ENCODE results near the gene PALMD.

The PALMD gene

GRCh38 chr1:99659755-99660210 lies 13.9 kb downstream of the PALMD start:
- DNase-seq (ENCODE audit: low spot score) = no peak

GRCh38 chr1:99660496-99660895 lies 14.6 kb downstream of the PALMD start:
- no peak for DNase-seq (ENCODE audit: low spot score)

DNA sequence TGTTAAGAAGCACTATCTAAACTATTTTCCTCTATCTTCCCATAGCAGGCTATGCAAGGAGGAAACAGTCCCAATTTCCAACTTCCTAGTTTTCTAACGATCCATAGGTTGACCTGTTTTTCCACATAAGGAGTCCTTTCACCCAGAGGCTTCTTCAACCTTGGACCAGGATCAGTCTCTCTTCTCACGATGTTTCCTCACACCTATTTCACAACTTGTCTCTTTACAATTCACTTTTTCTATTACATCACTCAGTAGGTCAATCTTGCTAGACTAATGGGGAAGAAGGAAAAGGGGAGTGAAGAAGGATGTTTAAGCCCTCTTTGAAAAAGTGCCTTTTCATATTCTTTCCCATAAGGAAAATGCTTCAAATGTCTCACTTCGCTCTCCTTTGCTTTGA lies 15.9 kb downstream of the PALMD start:
- no peak for DNase-seq (ENCODE audit: low spot score)

GRCh38 chr1:99662539-99663080 lies 16.7 kb downstream of the PALMD start:
- DNase-seq (ENCODE audit: low spot score) = peak; percentile 82

- DNase-seq (ENCODE audit: low spot score) = no peak
Observed at GRCh38 chr1:99663501-99663900, 17.6 kb downstream of the PALMD start.

DNA sequence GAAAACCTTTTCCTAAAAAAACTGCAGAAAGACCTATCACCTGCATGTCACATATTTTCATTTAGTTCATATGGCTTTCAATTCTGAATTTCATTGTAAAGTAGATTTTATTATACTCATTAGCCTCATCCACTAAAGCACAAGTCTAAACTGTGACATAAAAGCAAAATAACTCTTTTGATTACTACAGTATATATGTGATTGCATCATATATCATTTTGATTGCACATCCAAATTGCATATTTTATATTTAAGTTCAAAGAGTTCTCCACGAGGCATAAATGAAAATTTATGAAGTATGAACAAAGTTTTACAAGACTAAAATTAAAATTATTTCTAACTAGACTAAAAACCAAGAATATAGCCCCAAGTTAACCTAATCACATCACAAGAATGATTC lies 19.3 kb downstream of the PALMD start:
- DNase-seq (ENCODE audit: low spot score) = no peak

DNA sequence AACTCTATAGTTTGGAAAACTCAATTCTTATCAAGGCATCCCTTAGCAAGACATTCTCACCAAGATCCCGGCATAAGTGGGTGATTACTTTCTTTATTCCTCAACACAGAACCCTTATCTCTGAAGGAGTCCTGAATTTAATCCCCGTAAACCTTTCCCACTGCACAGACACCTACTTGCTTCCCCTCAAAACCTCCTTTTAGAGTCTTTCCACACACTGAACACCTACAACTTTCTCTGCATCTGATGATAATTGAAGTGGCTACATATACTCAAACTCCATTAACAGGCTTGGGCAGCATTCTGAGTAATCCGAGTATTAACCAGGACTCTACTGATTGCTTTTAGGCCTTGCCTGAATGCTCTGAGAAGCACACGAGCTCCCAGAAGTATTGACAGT lies 23.5 kb downstream of the PALMD start:
- no peak for DNase-seq (ENCODE audit: low spot score)

- DNase-seq (ENCODE audit: low spot score) = no peak
Observed at GRCh38 chr1:99669821-99670220, 23.9 kb downstream of the PALMD start.

DNA sequence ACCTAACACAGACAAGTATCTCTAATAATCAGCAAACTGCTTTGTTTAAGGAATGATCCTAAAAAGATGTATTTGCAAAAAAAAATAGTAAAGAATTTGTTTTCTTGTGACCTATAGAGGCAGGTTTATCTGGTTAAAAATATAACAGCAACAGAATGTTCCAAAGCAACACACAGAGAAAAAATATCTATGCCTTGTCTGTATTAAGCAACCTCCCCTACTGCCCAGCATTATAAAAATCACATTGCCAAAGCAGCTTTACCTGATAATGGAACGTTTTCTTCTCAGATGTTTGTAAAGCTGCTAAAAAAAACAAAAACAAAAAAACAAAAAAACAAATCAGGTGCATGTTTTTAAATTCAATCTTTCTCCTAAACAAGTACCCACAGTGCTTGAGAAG lies 24.7 kb downstream of the PALMD start:
- DNase-seq (ENCODE audit: low spot score) = no peak

DNA sequence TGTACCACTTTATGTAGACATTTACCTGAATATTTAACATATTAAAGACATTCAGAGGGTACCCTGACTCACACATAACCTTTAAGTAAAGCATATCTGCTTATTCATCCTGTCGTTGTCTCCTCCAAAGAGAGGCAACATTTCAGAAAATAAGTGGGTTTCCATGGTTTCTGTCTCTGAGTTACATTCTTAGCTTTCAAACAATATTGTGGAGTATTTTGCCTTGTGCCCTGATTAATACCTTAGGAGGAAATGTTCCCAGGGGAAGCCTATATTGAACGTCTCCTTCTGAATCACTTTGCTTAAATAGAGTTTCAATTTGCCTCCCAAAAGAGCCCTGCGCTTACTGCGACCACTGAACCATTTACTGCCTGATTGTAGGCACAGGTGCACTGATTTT lies 26.1 kb downstream of the PALMD start:
- no peak for DNase-seq (ENCODE audit: low spot score)

DNA sequence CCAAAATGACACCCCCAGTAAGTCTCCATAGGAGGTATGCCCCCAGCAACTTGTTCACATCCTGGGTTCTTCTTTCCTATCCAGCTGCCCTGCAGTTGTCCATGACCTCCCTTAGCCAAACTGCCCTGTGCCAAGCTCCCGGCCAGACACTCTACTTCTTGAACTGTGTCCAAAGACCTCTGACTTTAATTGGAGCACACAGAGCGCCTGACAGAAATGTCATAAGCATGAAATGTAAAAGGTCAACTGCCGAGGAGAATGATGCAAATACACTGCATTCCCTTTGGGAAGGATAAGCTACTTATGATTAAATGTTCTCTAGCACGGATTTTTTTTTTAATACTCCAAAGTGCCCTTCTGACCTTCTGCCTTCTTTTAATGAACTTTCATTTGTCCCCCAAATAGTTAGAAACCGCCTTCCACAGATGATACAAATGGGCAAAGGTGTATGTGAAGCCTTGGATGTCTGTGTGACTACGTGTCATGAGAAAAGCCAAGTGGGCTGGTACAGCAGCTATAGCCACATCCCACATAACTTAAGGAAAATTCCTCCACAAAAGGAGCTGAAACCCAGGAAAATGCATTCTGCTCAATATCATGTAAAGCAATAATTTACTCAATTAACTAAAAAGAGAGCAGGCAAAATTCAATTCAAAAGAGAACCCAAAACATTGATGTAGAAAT lies 26.8 kb downstream of the PALMD start:
- DNase-seq (ENCODE audit: low spot score) = no peak

GRCh38 chr1:99673315-99673714 lies 27.4 kb downstream of the PALMD start:
- no peak for DNase-seq (ENCODE audit: low spot score)

GRCh38 chr1:99674115-99675064 lies 28.5 kb downstream of the PALMD start:
- DNase-seq (ENCODE audit: low spot score) = peak; percentile 20

GRCh38 chr1:99675292-99675691 lies 29.4 kb downstream of the PALMD start:
- no peak for DNase-seq (ENCODE audit: low spot score)

- no peak for DNase-seq (ENCODE audit: low spot score)
Observed at GRCh38 chr1:99675994-99676393, 30.1 kb downstream of the PALMD start.

DNA sequence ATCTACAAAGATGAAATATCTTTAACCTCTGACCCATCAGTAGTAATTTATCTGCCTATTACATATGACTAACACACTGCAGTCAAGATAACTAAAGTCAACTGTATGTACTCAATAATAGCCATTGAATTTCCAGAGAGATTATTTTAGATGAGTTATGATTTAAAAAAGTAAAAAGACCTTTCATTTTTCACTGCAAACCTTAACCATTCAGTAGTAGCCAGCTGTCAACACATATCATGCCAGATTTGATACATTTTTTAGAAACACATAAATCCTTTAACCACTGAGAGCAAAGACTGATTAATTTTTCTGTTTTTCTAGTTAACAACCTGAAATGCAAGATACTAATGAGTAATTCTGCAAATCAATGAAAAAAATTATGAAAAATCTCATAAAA lies 31.0 kb downstream of the PALMD start:
- no peak for DNase-seq (ENCODE audit: low spot score)

DNA sequence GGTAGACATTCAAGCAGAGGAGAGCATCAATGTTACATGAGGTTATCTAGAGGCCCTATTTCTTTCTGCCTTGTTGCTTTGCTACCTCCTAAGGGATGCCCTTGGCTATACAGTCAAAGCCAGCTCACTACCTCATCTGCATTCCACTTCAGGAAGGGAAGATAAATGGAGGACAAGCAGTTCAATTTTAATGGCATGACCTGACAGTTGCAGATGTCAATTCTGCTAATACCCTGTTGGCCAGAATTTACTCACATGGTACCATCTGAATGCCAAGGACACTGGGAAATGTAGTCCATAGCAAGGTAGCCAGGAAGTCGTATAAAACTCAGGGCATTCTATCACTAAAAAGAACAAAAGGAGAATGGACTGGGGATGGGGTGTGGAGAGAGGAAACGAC lies 31.5 kb downstream of the PALMD start:
- DNase-seq (ENCODE audit: low spot score) = no peak

DNA sequence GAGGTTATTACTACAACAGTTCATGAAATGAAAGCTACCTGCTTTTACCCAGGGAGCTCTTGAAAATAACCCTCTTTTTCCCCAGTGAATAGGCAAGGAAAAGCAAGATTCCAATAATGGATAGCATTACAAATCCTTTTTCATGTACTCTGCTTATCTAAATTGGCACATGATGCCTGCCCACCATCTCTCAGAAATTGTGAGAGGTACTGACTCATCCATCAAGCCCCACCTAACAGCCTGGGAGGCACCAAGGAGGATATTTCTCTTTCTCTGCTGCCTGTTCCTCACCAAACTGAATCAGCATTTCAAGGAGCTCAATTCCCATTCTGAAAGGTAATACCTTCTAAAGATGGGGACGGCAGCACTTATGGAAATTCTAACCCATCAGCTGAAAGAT lies 34.4 kb downstream of the PALMD start:
- no peak for DNase-seq (ENCODE audit: low spot score)

DNA sequence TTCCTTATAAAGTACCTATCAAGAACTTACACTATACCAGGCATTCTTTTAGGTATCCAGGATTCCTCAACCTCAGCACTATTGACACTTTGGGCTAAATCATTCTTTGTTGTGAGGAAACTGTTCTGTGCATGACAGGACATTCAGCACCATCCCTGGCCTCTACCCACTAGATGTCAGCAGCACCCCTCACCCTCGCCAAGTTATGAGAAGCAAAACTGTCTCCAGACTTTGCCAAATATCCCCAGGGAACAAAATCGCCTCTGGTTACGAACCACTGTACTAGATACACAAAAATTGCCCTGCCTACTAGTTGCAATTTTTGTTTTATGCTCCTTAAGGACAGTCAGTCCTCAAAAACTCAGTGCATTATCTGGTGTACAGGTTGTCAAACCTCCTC lies 35.7 kb downstream of the PALMD start:
- DNase-seq (ENCODE audit: low spot score) = no peak

GRCh38 chr1:99682291-99682751 lies 36.4 kb downstream of the PALMD start:
- peak; percentile 70 for DNase-seq (ENCODE audit: low spot score)

DNA sequence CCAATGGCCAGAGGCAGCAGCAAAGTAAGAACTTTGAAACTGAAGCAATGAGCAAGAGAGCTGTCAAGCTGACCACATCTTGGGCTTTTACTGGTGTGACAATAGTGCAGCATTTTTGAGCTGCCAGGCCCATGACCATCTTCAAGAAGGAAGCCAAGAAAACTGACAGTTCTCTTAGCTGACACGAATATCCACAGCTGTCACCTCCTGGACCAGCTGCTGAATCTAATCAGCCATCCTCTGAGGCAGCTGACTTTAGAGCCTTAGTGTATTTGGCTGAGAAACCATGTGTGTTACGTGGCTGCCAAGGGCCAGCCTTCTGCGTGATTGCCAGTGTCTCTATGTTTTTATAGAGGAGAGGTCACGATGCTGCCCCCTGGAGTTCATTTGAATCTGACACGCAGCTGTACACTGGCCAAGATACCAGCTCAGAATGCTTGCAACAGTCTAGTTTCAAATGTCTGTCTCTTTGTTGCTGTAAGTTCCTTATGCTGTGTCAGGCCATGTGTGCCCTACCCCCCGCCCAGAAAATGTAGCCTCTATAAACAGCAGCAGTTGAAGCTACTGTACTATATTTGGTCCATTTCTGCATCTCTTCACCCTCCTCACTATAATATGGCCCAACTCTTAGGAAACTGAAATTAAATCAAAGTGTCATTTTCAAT lies 39.7 kb downstream of the PALMD start:
- peak; percentile 86 for DNase-seq (ENCODE audit: low spot score)

- no peak for DNase-seq (ENCODE audit: low spot score)
Observed at GRCh38 chr1:99691175-99691574, 45.3 kb downstream of the PALMD start.
